ENCODE measurements around the gene NUP43. TPM values are rescaled to one million over a fixed set of nuclear protein-coding genes. Genes with fewer than 3 reads are reported as not detected.

The NUP43 gene
- total RNA-seq, 4 donors from 2014 or later, result 13.4 to 37.7 (median 27.9) TPM

GRCh38 chr6:149680503-149680902 lies 65.8 kb downstream of the NUP43 start:
- no peak for TF ChIP-seq CTCF (IDR thresholded peaks at IDR 0.05; ENCODE audit: low read depth)

Other genes with a start within 250 kb of the NUP43 start
- gene PPIL4, start 200.5 kb downstream of the NUP43 start, total RNA-seq, result 10 to 100 TPM; 21.3 to 38.3 (median 31.4) TPM
- gene GINM1, start 180.2 kb downstream of the NUP43 start, total RNA-seq, result 10 to 100 TPM; 50.7 to 75.5 (median 58.6) TPM
- 10 to 100 TPM; 15.3 to 25.4 (median 18.9) TPM for gene KATNA1, start 97.8 kb downstream of the NUP43 start, total RNA-seq
- 10 to 100 TPM; 21.4 to 39.6 (median 23.1) TPM for gene LATS1, start 28.4 kb downstream of the NUP43 start, total RNA-seq
- gene PCMT1, start 3.2 kb upstream of the NUP43 start, total RNA-seq, result 100 to 1,000 TPM in 2 of 4 donors, 10 to 100 TPM in 2; 76.1 to 128 (median 101) TPM
- gene LRP11, start 117.8 kb upstream of the NUP43 start, total RNA-seq, result 10 to 100 TPM; 18.7 to 55.4 (median 33.8) TPM
- under 1 TPM in 1 of 4 donors, not detected in 3; 0.94 TPM for gene RAET1E, start 151.6 kb upstream of the NUP43 start, total RNA-seq
- gene RAET1G, start 176.6 kb upstream of the NUP43 start, total RNA-seq, result under 1 TPM in 1 of 4 donors, not detected in 3; 0.82 TPM
- 1 to 10 TPM in 1 of 4 donors, under 1 TPM in 3; 0.34 to 4.1 (median 0.60) TPM for gene ULBP2, start 195.5 kb upstream of the NUP43 start, total RNA-seq
- gene ULBP1, start 217.4 kb upstream of the NUP43 start, total RNA-seq, result under 1 TPM in 1 of 4 donors, not detected in 3; 0.34 TPM